HG02943 (cell line): ENCODE results near the gene SPANXN2.
"Not testable (repeated sequence)": the region's sequence is repeated elsewhere in the genome, so short reads cannot be mapped to it uniquely, and the experiment has no call there.

Experiments used
- ATAC-seq: cut with Tn5 transposase; IDR thresholded peaks from one replicate; pipeline ENCODE4 v1.9.1; 2021; ENCODE audit warnings: mild to moderate bottlenecking, low read depth, moderate library complexity; ENCODE audit not compliant: unreplicated experiment

SPANXN2 gene, protein sequence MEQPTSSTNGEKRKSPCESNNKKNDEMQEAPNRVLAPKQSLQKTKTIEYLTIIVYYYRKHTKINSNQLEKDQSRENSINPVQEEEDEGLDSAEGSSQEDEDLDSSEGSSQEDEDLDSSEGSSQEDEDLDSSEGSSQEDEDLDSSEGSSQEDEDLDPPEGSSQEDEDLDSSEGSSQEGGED

DNA sequence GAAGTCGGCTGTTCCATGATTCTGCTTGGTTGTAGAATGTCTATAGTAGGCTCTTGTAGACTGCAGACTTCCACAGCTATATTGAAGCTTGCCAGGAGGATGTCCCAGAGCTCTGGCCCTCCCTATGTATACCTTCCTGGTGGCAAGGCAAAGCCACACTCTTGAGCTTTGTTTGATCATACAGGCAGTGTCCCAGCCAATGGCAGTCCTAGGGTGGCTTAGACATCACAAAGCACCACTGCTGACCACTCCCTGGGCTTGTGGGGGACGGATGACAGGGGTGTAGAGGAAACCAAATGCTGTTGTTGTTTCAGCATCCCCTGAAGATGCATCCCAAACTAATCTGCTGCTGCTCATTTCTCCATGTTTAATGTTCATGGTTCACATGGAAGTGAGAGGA is at the start of gene SPANXN2:
SPANXN2 (minus strand) TSS at position 101 of the 400 bp plus-strand sequence; CDS start at position 17, 84 bp downstream.
- ATAC-seq, result not testable (repeated sequence)

- ATAC-seq, result no peak
Observed at GRCh38 chrX:143768976-143769375, 48.4 kb upstream of the SPANXN2 start.

- not testable (repeated sequence) for ATAC-seq
Observed at GRCh38 chrX:143767789-143768188, 47.2 kb upstream of the SPANXN2 start.

DNA sequence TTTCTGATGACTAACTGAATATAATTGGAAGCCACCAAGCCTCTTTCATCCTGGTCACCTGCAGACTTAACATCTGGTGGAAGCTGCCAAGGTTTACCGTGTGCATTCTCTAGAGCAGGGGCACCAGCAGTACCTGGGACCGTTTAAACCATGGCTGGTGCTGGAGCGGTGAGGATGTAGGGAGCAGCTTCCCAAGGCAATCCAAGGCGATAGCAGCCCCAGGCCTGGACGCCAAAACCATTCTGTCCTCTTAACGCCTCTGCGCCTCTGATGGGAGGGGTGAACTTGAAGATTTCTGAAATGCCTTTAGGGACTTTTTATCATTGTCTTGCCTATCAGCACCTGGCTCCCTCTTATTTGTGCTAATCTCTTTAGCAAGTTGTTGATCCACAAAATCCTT is 37.3 kb upstream of the SPANXN2 start:
- ATAC-seq, result no peak

- no peak for ATAC-seq
Observed at GRCh38 chrX:143757375-143757774, 36.8 kb upstream of the SPANXN2 start.

DNA sequence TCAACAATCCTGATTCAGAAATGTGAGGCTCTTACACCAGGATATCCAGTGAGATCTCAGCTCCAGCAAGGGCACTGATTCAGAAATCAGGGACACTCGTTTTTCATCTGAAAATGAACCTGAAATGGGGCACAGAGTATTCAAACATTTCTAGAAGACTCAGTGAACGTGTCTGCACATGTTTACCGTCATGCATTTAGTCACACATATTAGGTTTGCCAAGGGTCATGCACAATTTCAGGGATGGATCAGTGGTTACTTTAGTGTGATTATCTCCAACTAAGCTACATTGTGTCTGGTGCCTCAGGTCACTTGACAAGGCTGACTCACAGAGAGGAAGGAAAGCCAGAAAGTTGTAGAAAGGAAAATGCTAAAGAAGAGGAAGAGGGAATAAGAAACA is 33.6 kb upstream of the SPANXN2 start:
- ATAC-seq, result no peak

GRCh38 chrX:143733866-143734265 is 13.3 kb upstream of the SPANXN2 start:
- no peak for ATAC-seq

GRCh38 chrX:143726296-143726695 is 5.7 kb upstream of the SPANXN2 start:
- ATAC-seq, result no peak

- ATAC-seq, result no peak
Observed at GRCh38 chrX:143701460-143701859, 19.1 kb downstream of the SPANXN2 start.

DNA sequence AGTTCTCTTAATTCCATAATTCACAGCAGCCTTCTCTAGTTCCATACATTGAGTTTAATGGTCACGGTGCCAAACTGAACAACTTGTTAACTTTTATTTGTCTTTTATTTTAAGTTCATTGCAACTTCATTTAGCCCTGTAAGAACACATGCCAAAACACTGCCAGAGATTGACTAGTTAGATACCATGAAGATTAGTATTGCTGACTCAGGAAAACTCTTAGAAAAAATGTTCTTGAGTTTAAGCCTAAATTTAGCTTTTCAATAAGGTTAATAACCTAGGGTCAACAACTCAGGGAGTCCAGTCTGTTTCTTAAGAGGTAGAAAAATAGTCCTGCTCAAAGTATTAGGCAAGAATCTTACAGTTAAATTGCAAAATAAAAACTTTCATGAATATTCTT is 25.7 kb downstream of the SPANXN2 start:
- no peak for ATAC-seq

- ATAC-seq, result no peak
Observed at GRCh38 chrX:143683486-143683885, 37.1 kb downstream of the SPANXN2 start.

- no peak for ATAC-seq
Observed at GRCh38 chrX:143674926-143675325, 45.6 kb downstream of the SPANXN2 start.

DNA sequence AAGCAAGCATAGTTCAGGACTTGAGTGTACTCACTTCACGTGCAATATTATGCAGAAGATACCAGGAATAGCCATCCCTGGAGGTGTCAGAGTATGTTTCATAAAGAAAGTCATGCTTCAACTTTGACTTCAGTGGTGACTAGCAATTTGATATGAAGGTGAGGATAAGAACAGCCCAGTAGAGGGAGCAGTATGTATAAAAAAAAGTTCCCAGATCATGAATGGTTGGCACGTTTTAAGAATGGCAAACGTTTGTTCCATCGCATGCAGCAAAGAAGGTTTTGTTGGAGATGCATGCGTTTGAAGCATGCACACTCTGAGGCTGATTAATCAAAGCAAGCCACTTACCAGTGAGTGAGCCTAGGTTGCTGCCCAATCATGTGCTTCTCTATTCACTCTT is 51.2 kb downstream of the SPANXN2 start:
- no peak for ATAC-seq

DNA sequence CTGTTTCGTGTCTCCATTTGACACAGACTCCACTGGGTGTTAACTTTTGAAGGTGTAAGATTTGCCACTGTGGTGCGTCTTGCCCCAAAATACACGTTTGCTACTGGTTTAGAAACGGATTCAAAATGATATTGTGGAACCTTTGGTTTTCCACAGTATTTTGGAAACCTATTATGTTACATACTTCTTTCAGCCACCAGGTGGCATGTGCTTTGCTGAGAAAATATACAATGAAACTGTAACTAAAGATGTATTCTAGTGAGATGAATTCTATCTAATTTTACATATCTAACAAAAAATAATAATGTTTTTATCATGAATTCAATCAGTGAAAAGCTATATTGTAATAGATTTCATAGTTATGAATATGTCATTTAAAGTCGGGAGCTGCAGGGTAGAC is 56.2 kb downstream of the SPANXN2 start:
- ATAC-seq, result no peak

DNA sequence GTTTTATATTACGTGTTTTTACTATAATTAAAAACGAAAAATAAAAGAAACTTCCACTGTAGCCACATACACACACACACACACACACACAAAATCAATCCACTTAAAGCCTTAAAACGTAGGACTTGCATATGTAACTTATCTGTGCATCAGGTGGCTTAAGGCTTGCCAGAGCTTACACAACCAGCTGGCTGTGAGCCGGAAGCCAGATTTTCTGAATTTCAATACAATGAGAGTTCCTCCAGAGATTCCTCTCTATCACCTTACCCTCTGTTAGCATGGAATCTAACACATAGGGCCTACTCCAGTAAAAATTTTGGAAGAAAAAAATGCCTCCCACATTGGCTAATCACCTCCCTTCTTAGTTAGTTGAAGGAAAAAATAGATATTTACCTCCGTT is 56.8 kb downstream of the SPANXN2 start:
- ATAC-seq, result no peak
